Stimulated activated CD4-positive, alpha-beta T cell treated with anti-CD3 and anti-CD28 coated beads, Interleukin-4, amount 100 ng/mL, for 4 hours (primary cell): ENCODE results near the gene RAB34.

ENCODE experiments used
- DNase-seq, 2 experiments: peaks; one replicate each; pipeline ENCODE4 v3.0.0-alpha.2; 2020

The RAB34 gene

GRCh38 chr17:28675490-28675889, 42.2 kb downstream of the RAB34 start:
- DNase-seq = no peak

- DNase-seq = no peak
These were observed 47.8 kb downstream of the RAB34 start for GRCh38 chr17:28669918-28670317.

- no peak for DNase-seq
These were observed 49.8 kb downstream of the RAB34 start for GRCh38 chr17:28667870-28668269.

- DNase-seq = no peak
These were observed 51.7 kb downstream of the RAB34 start for GRCh38 chr17:28665994-28666393.
